ENCODE measurements around the gene ECPAS.
"Not testable (repeated sequence)": the region's sequence is repeated elsewhere in the genome, so short reads cannot be mapped to it uniquely, and the experiment has no call there.

ECPAS gene

DNA sequence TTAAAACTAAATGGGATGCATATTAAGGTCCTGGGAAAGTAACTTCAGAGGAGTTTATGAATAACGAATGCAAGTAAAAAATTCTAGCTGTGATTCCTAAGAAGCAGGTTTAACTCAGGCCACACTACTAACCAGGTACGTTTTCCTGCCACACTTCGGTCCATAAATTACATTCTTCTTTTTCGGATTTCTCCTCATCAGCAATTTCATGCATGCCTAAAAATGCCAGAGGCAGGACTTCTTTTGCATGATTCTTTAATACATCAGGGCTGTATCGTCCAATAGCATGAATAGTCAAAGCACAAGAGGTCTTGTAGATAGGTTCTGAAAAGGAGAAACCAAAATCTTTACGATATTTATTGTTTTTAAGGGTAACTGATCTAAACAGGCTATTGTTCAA lies 111.9 kb downstream of the ECPAS start:
- Histone ChIP-seq H3K9ac (ENCODE audit: low read length) (no peak overlapping the region), H3K9me3 (ENCODE audit: low read length) (no peaks in the 10 kb centered on the region), H3K4me1 (ENCODE audit: insufficient read depth, low read length) (no peaks in the 10 kb centered on the region), H3K27ac (ENCODE audit: low read depth, low read length) (no peak overlapping the region), H3K27me3 (ENCODE audit: control insufficient read depth in 1 of 2, insufficient read depth in 2 of 2, low read length in 2 of 2) (no peaks in the 10 kb centered on the region), H3K36me3 (ENCODE audit: insufficient read depth, low read length) (peaks cover 78% of the 10 kb centered on the region), H3K4me3 (ENCODE audit: low read depth in 1 of 2, low read length in 2 of 2) (no peak overlapping the region)

DNA sequence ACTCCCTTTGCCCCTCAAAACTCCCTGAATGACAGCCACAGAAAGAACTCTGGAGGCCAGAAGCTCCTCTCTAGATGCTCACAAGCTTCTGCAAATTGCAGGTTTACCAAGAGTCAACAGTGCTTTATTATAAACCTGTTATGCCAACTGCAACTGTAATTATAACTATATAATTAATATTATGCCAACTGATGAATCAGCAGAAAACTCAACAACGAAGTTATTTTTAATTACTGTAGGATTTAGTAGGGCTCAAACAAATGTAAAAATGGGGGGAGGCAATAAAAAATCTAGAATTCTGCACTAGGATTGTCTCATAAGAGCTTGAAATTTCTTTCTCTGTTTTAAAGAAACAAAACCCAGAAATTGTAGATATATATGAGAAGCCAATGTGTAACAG lies 117.2 kb downstream of the ECPAS start:
- no peaks in the 10 kb centered on the region for H3K9me3 ChIP-seq (ENCODE audit: low read length)
- H3K4me1 ChIP-seq (ENCODE audit: insufficient read depth, low read length) = no peaks in the 10 kb centered on the region
- H3K4me3 ChIP-seq (ENCODE audit: low read depth in 1 of 2, low read length in 2 of 2) = no peak overlapping the region
- H3K36me3 ChIP-seq (ENCODE audit: insufficient read depth, low read length) = peaks cover 75% of the 10 kb centered on the region
- no peak overlapping the region for H3K9ac ChIP-seq (ENCODE audit: low read length)
- H3K27me3 ChIP-seq (ENCODE audit: control insufficient read depth in 1 of 2, insufficient read depth in 2 of 2, low read length in 2 of 2) = no peaks in the 10 kb centered on the region
- no peak overlapping the region for H3K27ac ChIP-seq (ENCODE audit: low read depth, low read length)

DNA sequence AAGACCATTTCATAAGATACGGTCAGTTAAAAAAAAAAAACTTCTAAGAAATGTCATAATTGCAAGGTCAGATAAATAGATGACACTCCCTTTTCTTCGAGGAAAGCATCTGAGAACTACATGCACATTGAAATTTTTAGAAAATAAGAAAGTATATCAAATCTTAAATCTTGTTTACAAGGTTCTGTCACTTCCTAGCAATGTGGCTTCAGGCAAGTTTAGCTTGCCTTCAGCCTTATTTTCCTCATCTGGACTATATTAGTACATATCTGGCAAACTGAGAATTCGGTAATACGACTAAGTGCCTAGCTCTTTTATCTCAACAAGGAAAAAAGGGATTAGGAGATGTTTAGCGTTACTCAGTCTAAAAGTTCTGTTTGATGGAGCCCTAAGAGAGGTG lies 121.7 kb downstream of the ECPAS start:
- Histone ChIP-seq H3K9me3 (ENCODE audit: low read length) (no peaks in the 10 kb centered on the region), H3K27me3 (ENCODE audit: control insufficient read depth in 1 of 2, insufficient read depth in 2 of 2, low read length in 2 of 2) (no peaks in the 10 kb centered on the region), H3K9ac (ENCODE audit: low read length) (no peak overlapping the region), H3K27ac (ENCODE audit: low read depth, low read length) (no peak overlapping the region), H3K4me3 (ENCODE audit: low read depth in 1 of 2, low read length in 2 of 2) (no peak overlapping the region), H3K36me3 (ENCODE audit: insufficient read depth, low read length) (peaks cover 37% of the 10 kb centered on the region), H3K4me1 (ENCODE audit: insufficient read depth, low read length) (no peaks in the 10 kb centered on the region)

DNA sequence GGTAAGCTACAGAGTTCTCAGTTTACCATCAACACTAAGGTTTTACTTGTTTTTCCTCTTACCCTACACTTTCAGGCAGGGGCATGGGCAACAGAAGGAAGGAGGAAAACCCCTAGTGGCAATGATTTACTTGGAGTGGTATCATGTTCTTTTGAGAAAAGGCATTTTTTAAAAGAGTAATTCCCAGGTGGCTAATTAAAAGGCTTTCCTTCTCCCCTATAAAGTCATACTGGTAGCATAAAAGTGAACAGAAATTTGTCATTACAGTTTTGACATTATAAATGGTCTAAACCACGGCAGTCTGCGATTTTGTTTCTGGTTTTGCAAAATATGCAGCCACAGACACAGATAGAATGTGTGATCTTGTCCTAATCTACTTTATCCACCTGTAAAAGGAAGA lies 123.3 kb downstream of the ECPAS start:
- Histone ChIP-seq H3K4me3 (ENCODE audit: low read depth in 1 of 2, low read length in 2 of 2) (no peak overlapping the region), H3K27me3 (ENCODE audit: control insufficient read depth in 1 of 2, insufficient read depth in 2 of 2, low read length in 2 of 2) (no peaks in the 10 kb centered on the region), H3K9me3 (ENCODE audit: low read length) (no peaks in the 10 kb centered on the region), H3K9ac (ENCODE audit: low read length) (no peak overlapping the region), H3K36me3 (ENCODE audit: insufficient read depth, low read length) (peaks cover 36% of the 10 kb centered on the region), H3K4me1 (ENCODE audit: insufficient read depth, low read length) (peaks cover 8% of the 10 kb centered on the region), H3K27ac (ENCODE audit: low read depth, low read length) (no peak overlapping the region)

DNA sequence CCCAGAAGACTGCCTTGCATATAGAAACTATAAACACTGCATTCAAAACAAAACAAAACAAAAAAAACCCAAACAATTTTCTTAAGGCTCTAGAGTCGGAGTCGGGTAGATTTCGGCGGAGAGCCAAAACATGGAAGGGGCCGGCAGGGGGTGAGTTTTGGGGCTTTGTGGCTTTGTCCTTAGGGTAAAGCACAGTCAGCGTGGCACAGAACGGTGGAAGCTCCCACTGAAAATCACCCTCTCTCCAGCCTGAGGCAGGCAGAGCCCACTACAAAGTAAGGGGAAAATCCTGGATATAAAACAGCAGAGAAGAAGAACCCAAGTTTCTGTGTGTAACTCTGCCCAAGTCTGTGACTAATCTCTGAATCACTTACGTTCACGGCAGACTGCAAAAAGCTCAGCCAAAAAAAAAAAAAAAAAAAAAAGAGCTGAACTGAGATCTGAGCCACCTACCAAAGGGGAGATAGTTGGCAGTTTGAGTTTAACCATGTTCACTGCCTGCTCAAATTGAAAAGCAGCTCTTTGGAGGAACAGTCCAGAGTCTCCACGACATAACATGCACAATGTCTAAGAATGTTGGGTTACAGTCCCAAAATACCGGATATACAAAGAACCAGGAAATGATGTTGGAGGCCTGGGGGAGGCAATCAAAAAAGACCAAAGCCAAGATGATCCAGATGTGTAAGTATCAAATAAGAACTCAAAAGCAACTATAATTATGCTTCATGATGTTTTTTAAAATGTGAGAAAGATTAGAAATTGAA lies 127.5 kb downstream of the ECPAS start:
- no peaks in the 10 kb centered on the region for H3K27me3 ChIP-seq (ENCODE audit: control insufficient read depth in 1 of 2, insufficient read depth in 2 of 2, low read length in 2 of 2)
- H3K36me3 ChIP-seq (ENCODE audit: insufficient read depth, low read length) = peaks cover 6% of the 10 kb centered on the region
- H3K4me3 ChIP-seq (ENCODE audit: low read depth in 1 of 2, low read length in 2 of 2) = peak overlapping the region in 1 of 2 donors; percentile 44
- no peak overlapping the region for H3K27ac ChIP-seq (ENCODE audit: low read depth, low read length)
- no peak overlapping the region for H3K9ac ChIP-seq (ENCODE audit: low read length)
- peaks cover 8% of the 10 kb centered on the region for H3K4me1 ChIP-seq (ENCODE audit: insufficient read depth, low read length)
- H3K9me3 ChIP-seq (ENCODE audit: low read length) = no peaks in the 10 kb centered on the region

DNA sequence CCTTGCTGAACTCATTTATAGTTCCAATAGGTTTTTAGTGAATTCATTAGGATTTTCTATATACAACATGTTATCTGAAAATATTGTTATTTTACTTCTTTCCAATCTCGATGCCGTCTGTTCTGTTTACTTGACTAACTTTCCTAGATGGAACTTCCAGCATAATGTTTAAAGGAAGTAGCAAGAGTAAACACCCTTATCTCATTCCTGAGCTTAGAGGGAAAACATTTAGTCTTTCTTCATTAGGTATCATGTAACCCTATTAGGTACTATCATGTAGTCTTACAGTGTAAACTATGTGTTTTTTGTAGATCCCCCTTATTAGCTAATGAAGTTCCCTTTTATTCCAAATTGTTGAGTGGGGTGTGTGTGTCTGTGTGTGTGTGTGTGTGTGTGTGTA lies 131.6 kb downstream of the ECPAS start:
- H3K36me3 ChIP-seq (ENCODE audit: insufficient read depth, low read length) = no peaks in the 10 kb centered on the region
- no peak overlapping the region for H3K27ac ChIP-seq (ENCODE audit: low read depth, low read length)
- no peak overlapping the region for H3K9ac ChIP-seq (ENCODE audit: low read length)
- H3K4me1 ChIP-seq (ENCODE audit: insufficient read depth, low read length) = peaks cover 8% of the 10 kb centered on the region
- no peaks in the 10 kb centered on the region for H3K27me3 ChIP-seq (ENCODE audit: control insufficient read depth in 1 of 2, insufficient read depth in 2 of 2, low read length in 2 of 2)
- H3K4me3 ChIP-seq (ENCODE audit: low read depth in 1 of 2, low read length in 2 of 2) = no peak overlapping the region
- no peaks in the 10 kb centered on the region for H3K9me3 ChIP-seq (ENCODE audit: low read length)

DNA sequence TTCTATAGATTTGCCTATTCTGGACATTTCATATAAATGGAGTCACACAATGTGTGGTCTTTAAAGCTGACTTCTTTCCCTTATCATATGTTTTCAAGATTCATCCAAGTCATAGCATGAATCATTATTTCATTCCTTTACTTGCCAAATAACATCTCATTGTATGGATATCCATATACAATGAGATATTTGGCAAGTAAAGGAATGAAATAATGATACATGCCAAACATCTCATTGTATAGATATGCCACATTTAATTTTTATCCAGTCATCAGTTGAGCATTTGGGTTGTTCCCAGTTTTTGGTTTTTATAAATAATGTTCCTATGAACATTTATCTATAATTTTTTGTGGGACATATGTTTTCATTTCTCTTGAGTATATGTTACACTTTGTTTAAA lies 133.6 kb downstream of the ECPAS start:
- no peaks in the 10 kb centered on the region for H3K36me3 ChIP-seq (ENCODE audit: insufficient read depth, low read length)
- no peaks in the 10 kb centered on the region for H3K9me3 ChIP-seq (ENCODE audit: low read length)
- no peak overlapping the region for H3K27ac ChIP-seq (ENCODE audit: low read depth, low read length)
- no peak overlapping the region for H3K4me3 ChIP-seq (ENCODE audit: low read depth in 1 of 2, low read length in 2 of 2)
- H3K27me3 ChIP-seq (ENCODE audit: control insufficient read depth in 1 of 2, insufficient read depth in 2 of 2, low read length in 2 of 2) = no peaks in the 10 kb centered on the region
- no peak overlapping the region for H3K9ac ChIP-seq (ENCODE audit: low read length)
- H3K4me1 ChIP-seq (ENCODE audit: insufficient read depth, low read length) = no peaks in the 10 kb centered on the region

DNA sequence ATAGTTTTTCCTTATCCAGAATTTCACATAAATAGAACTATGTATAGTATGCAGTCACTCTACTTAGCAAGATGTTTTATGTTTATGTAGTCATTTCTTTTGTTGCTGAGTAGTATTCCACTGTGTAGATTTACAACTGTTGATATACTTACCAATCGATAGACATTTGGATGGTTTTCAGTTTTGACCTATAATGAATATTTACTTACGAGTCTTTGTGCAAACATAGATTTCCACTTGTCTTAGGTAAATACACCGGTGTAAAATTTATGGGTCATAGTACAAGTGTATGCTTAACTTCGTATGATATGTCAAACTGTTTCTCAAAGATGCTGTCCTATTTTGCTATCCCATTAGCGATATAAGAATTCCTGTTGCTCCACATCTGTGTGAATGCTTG lies 134.4 kb downstream of the ECPAS start:
- no peaks in the 10 kb centered on the region for H3K36me3 ChIP-seq (ENCODE audit: insufficient read depth, low read length)
- H3K27me3 ChIP-seq (ENCODE audit: control insufficient read depth in 1 of 2, insufficient read depth in 2 of 2, low read length in 2 of 2) = no peaks in the 10 kb centered on the region
- no peak overlapping the region for H3K9ac ChIP-seq (ENCODE audit: low read length)
- no peak overlapping the region for H3K27ac ChIP-seq (ENCODE audit: low read depth, low read length)
- H3K9me3 ChIP-seq (ENCODE audit: low read length) = no peaks in the 10 kb centered on the region
- H3K4me3 ChIP-seq (ENCODE audit: low read depth in 1 of 2, low read length in 2 of 2) = no peak overlapping the region
- no peaks in the 10 kb centered on the region for H3K4me1 ChIP-seq (ENCODE audit: insufficient read depth, low read length)

DNA sequence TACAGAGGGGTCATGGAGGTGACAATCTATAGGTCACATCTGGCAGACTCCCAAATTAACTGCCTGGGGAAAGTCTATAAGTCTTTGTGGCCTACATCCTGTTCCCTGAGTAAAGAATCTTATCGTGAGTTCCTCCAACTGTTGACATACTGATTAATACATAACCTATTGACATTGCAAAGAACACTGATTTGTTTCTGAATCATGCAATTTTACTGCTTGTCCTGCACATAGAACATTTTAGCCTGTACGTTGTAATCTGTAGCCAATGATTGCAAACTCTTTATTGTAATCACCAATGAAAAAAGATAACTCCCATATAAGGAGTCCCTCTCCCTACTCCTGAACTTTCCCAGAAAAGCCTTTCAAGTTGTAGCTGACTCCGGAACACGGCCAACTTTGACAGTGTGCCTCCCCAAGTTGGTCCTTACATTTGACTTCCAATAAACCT lies 135.3 kb downstream of the ECPAS start:
- H3K4me3 ChIP-seq (ENCODE audit: low read depth in 1 of 2, low read length in 2 of 2) = no peak overlapping the region
- H3K4me1 ChIP-seq (ENCODE audit: insufficient read depth, low read length) = no peaks in the 10 kb centered on the region
- no peak overlapping the region for H3K27ac ChIP-seq (ENCODE audit: low read depth, low read length)
- no peaks in the 10 kb centered on the region for H3K9me3 ChIP-seq (ENCODE audit: low read length)
- no peaks in the 10 kb centered on the region for H3K36me3 ChIP-seq (ENCODE audit: insufficient read depth, low read length)
- no peak overlapping the region for H3K9ac ChIP-seq (ENCODE audit: low read length)
- no peaks in the 10 kb centered on the region for H3K27me3 ChIP-seq (ENCODE audit: control insufficient read depth in 1 of 2, insufficient read depth in 2 of 2, low read length in 2 of 2)

DNA sequence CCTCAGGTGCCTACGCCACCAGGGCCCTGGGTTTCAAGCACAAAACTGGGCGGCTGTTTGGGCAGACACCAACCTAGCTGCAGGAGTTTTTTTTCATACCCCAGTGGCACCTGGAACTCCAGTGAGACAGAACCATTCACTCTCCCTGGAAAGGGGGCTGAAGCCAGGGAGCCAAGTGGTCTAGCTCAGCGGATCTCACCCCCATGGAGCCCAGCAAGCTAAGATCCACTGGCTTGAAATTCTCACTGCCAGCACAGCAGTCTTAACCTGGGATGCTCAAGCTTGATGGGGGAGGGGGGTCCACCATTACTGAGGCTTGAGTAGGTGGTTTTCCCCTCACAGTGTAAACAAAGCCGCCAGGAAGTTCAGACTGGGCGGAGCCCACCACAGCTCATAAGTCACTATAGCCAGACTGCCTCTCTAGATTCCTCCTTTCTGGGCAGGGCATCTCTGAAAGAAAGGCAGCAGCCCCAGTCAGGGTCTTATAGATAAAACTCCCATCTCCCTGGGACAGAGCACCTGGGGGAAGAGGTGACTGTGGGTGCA lies 149.8 kb downstream of the ECPAS start:
- H3K9me3 ChIP-seq (ENCODE audit: low read length); H3K27ac ChIP-seq (ENCODE audit: low read depth, low read length); H3K4me3 ChIP-seq (ENCODE audit: low read depth in 1 of 2, low read length in 2 of 2); H3K4me1 ChIP-seq (ENCODE audit: insufficient read depth, low read length); H3K9ac ChIP-seq (ENCODE audit: low read length); H3K36me3 ChIP-seq (ENCODE audit: insufficient read depth, low read length); H3K27me3 ChIP-seq (ENCODE audit: control insufficient read depth in 1 of 2, insufficient read depth in 2 of 2, low read length in 2 of 2): not testable (repeated sequence)

DNA sequence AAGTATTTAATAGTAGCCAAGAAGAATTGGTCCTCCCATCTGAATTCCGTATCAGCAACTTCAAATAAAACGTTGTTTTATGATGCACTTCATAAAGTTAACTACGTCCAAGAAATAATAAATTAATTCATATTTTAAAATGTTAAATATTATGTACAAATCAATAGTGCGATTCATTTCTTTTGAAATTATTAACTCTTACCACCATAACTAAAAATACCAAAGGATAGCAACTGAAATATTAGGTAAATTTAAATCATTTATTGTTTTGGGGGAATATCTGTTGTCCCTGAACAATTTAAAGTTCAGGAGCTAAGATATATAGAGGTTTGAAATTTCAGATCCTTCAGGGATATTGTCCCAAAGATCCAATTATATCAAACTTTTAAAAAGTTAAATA lies 154.1 kb downstream of the ECPAS start, which contains the start of gene OR2K2:
TSS of gene OR2K2 (minus strand) at position 101 of the 400 bp plus-strand sequence. CDS start 1,791 bp downstream, outside the sequence.
- no peak within 1 kb of the TSS for H3K4me3 ChIP-seq (ENCODE audit: low read depth in 1 of 2, low read length in 2 of 2)
- H3K36me3 ChIP-seq (ENCODE audit: insufficient read depth, low read length) = no peaks in the 10 kb centered on the region
- H3K9ac ChIP-seq (ENCODE audit: low read length) = no peak within 1 kb of the TSS
- H3K27me3 ChIP-seq (ENCODE audit: control insufficient read depth in 1 of 2, insufficient read depth in 2 of 2, low read length in 2 of 2) = no peaks in the 10 kb centered on the region
- H3K27ac ChIP-seq (ENCODE audit: low read depth, low read length) = no peak within 1 kb of the TSS
- no peaks in the 10 kb centered on the region for H3K4me1 ChIP-seq (ENCODE audit: insufficient read depth, low read length)
- H3K9me3 ChIP-seq (ENCODE audit: low read length) = no peaks in the 10 kb centered on the region

DNA sequence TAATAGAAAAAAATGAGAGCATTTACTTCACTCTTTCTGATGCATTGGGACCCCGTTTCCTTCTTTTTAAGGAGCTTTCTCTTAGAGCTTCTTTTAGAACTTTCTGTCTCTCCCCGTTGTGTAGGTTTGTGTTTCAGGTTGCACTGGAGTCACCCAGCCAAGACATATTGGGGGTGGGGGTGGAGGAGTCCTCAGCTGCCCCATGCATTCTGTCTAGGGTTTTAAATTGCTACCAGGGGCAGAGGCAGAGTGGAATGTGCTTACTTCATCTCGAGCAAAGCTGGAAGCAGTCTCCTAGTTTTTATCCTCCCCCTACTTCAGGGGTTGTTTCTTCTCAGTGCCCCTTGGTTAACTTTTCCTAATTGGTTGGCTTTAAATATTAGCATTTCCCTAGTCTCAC lies 163.6 kb downstream of the ECPAS start:
- Histone ChIP-seq H3K36me3 (ENCODE audit: insufficient read depth, low read length) (no peaks in the 10 kb centered on the region), H3K27me3 (ENCODE audit: control insufficient read depth in 1 of 2, insufficient read depth in 2 of 2, low read length in 2 of 2) (no peaks in the 10 kb centered on the region), H3K4me1 (ENCODE audit: insufficient read depth, low read length) (no peaks in the 10 kb centered on the region), H3K9me3 (ENCODE audit: low read length) (no peaks in the 10 kb centered on the region), H3K4me3 (ENCODE audit: low read depth in 1 of 2, low read length in 2 of 2) (no peak overlapping the region), H3K27ac (ENCODE audit: low read depth, low read length) (no peak overlapping the region), H3K9ac (ENCODE audit: low read length) (no peak overlapping the region)

Measured in muscle layer of colon (tissue), 2 donors.